HG03457 (cell line): ENCODE measurements around the gene HSD17B7.

Source experiments
- ATAC-seq: cut with Tn5 transposase; IDR thresholded peaks from one replicate; pipeline ENCODE4 v1.9.1; 2021; ENCODE audit warnings: moderate number of reproducible peaks; ENCODE audit not compliant: unreplicated experiment

The HSD17B7 gene

DNA sequence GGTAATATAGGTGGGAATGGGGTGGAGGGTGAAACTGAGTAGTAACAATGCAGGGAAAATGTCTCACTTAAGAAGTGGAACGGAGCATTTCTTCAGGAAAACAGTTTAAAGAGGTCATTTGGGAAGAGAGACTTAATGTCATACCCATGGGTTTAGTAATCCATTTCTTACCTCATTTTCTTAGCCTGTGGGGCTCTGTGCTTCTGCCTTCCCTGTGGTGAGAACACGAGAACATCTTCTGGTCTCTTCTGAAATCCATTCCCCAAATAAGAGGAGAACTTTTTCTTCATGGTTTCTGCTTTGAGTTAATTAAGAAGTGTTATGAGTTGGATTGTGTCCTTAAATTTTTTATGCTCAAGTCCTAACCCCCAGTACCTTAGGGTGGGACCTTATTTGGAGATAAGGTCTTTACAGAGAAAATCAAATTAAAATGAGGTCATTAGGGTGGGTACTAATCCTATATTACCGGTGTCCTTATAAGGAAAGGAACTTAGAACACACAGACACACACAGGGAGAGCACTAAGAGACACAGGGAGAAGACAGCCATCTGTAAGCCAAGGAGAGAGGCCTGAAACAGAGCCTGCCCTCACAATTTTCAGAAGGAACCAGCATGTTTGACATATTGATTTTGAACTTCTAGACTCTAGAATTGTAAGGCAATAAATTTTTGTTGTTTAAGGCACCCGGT lies 65.1 kb downstream of the HSD17B7 start:
- no peak for ATAC-seq

DNA sequence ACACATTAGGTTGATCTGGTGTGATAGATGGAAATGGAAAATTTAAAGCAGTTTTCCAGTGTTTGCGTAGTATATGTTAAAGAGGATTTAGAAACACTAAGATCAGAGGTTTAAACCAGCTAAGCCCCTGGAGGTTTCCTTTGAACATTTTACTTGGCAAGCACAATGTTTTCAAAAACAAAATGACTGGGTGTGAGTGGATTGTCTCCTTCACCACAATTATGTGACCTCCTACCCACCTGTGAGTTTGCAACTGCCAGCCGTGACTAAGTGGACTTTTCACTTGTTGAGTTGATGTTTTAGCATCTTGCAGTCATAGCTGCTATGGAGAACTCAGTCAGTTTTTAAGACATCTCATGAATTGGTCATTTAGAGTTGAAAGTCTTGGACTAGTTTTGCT lies 65.8 kb downstream of the HSD17B7 start:
- no peak for ATAC-seq

DNA sequence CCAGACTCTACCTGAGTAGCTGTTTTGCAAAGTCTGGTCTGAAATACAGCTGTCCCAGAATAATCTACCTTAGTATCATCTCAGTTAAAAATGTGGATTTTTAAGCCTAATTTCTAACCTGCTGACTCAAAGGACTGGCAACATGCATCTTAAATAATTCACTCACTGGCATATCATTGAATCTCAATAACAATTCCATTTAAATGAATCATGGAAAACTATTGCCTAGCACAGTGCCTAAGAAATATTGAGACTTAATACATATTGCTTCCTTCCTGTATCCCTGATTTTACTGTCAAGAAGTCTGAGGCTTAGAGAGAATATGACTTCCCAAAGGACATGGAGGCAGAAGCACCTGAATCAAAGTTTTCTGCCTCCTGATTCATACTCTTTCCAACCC lies 67.3 kb downstream of the HSD17B7 start:
- no peak for ATAC-seq

DNA sequence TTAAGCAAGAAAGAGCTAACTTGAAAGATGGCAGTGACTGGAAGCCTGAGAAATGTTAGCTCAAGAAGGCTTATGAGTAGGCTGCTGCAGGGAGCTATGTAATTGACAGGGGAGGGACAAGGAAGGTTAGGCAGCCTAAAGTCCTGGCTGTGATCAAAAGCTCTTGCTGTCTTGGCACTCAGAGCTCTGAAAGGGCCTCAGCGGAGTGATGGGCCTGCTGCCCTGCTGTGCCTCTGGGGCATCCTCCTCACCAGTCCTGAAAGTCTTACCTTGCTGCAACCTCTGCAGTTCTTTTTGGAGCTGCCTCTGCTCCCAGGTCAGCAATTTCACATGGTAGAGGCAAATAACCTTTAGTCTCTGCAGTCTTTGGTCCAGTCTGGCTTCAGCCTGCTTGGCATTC lies 68.7 kb downstream of the HSD17B7 start:
- no peak for ATAC-seq

DNA sequence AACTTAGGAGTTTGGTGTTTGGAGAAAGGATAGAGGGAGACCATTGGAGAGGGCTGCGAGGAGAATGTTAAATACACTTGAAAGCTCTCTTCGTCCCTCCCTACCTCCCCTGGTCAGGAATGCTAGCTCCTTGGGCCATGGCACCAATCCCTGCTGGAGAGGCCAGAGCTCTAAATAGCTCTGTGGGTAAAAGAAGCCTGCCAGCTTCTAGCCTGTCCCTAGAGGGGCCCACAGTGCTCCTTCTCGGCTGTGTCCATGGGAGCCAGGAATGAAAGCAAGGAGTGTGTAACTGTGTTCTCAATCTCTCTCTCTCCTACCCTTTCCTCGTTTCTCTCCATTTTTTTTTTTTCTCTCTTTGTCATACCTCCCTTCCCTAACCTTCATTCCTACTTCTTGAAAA lies 70.6 kb downstream of the HSD17B7 start, which contains the start of gene CCDC190:
CCDC190 (minus strand) TSS at position 75 of the 400 bp plus-strand sequence. CDS start 1,529 bp downstream, outside the sequence.
- no peak for ATAC-seq

DNA sequence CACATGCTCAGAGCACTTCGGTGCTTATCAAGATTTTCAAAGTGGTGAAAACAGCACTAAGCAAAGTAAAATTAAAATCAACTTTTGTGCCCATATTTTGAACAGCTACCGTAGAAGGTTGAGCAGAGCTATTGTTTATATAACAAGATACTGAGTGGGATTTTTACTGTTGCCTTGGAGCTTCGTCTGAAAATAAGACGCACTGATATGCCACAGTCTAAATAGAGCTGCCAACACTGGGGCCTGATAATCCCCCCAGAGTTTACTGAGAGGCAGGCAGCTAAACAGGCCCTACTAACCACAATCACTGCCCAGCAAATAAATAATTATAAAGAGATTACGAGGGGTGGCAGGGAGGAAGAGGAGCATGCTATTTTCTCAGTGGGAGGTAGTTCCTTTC lies 71.1 kb downstream of the HSD17B7 start:
- ATAC-seq = no peak
